IMR-90 (cell line): ENCODE measurements around the gene ARSJ. TPM values are rescaled to one million over a fixed set of nuclear protein-coding genes. Genes with fewer than 3 reads are reported as not detected.
A peak's percentile ranks its signal among the peaks of the same experiment; 100 is the strongest.

Experiments
- ATAC-seq: fragments of 200-7000 bp; cut with Tn5 transposase; 2 replicates; pipeline ENCODE4 v1.9.1; 2020; ENCODE audit warnings: low read depth, mild to moderate bottlenecking, moderate library complexity
- BruUV-seq: library from RNA; stranded (reverse); fragments of 400-500 nt; replicated peaks from 2 replicates; lab custom pipeline; 2021; lab: Mats Ljungman, UMichigan
- CTCF ChIA-PET: fragments of 300-600 bp; formaldehyde crosslinking; extraction: SDS; loops from one replicate; lab custom pipeline; 2021; ENCODE audit warnings: antibody characterized with exemption; lab: Yijun Ruan, JAX
- POLR2A ChIA-PET: fragments of 300-600 bp; sonication (Branson Sonifier 250); formaldehyde crosslinking; loops from one replicate; lab custom pipeline; 2022; ENCODE audit warnings: antibody characterized with exemption; ENCODE audit not compliant: unreplicated experiment; lab: Charles Lee
- DNase-seq: peaks from one replicate; pipeline ENCODE4 v3.0.0; 2013
- H2AFZ ChIP-seq: replicated peaks from 2 replicates; pipeline ENCODE3; 2013; ENCODE audit warnings: low read length, mild to moderate bottlenecking; ENCODE audit not compliant: poor library complexity
- H2AK5ac ChIP-seq: 2 replicates; pipeline ENCODE4 v1.6.1; 2013; ENCODE audit warnings: low read depth, low read length, inconsistent platforms
- H2AK9ac ChIP-seq: replicated peaks from 2 replicates; pipeline ENCODE3; 2013; ENCODE audit warnings: mild to moderate bottlenecking, low read depth, low read length, moderate library complexity; ENCODE audit not compliant: poor library complexity
- H2BK120ac ChIP-seq: 2 replicates; pipeline ENCODE4 v1.6.1; 2013; ENCODE audit warnings: low read depth, low read length, inconsistent platforms
- H2BK15ac ChIP-seq: 3 replicates; pipeline ENCODE4 v1.6.1; 2013; ENCODE audit warnings: low read depth, low read length, inconsistent platforms
- H2BK20ac ChIP-seq: 2 replicates; pipeline ENCODE4 v1.6.1; 2013; ENCODE audit warnings: low read depth, mild to moderate bottlenecking, inconsistent platforms, low read length, moderate library complexity
- H2BK5ac ChIP-seq: 2 replicates; pipeline ENCODE4 v1.6.1; 2013; ENCODE audit warnings: mild to moderate bottlenecking, low read depth, low read length, inconsistent platforms; ENCODE audit not compliant: poor library complexity, severe bottlenecking
- H3K14ac ChIP-seq: replicated peaks from 2 replicates; pipeline ENCODE4 v1.6.1; 2013; ENCODE audit warnings: low read depth, low read length, inconsistent platforms
- H3K18ac ChIP-seq: 2 replicates; pipeline ENCODE4 v1.6.1; 2013; ENCODE audit warnings: low read depth, low read length, control low read depth
- H3K23ac ChIP-seq: 2 replicates; pipeline ENCODE4 v1.6.1; 2013; ENCODE audit warnings: low read depth, low read length, inconsistent platforms
- H3K27ac ChIP-seq: 2 replicates; pipeline ENCODE4 v1.5.1; 2013; ENCODE audit warnings: mild to moderate bottlenecking, control low read depth, low read length; ENCODE audit not compliant: insufficient read depth
- H3K27me3 ChIP-seq: 2 replicates; pipeline ENCODE4 v1.6.1; 2013; ENCODE audit warnings: low read length; ENCODE audit not compliant: control insufficient read depth, insufficient read depth
- H3K36me3 ChIP-seq: 2 replicates; pipeline ENCODE4 v1.6.1; 2013; ENCODE audit warnings: low read length, mixed read lengths; ENCODE audit not compliant: control insufficient read depth, insufficient read depth
- H3K4ac ChIP-seq: 2 replicates; pipeline ENCODE4 v1.6.1; 2013; ENCODE audit warnings: low read depth, low read length, inconsistent platforms
- H3K4me1 ChIP-seq: 2 replicates; pipeline ENCODE4 v1.6.1; 2013; ENCODE audit warnings: low read length, mixed read lengths; ENCODE audit not compliant: control insufficient read depth, insufficient read depth
- H3K4me2 ChIP-seq: 2 replicates; pipeline ENCODE4 v1.6.1; 2013; ENCODE audit warnings: low read depth, mild to moderate bottlenecking, control low read depth, low read length, moderate library complexity
- H3K4me3 ChIP-seq: 2 replicates; pipeline ENCODE4 v1.5.1; 2013; ENCODE audit warnings: low read depth, mild to moderate bottlenecking, control low read depth, low read length, moderate library complexity; ENCODE audit not compliant: insufficient read depth
- H3K56ac ChIP-seq: 2 replicates; pipeline ENCODE4 v1.6.1; 2013; ENCODE audit warnings: low read length, inconsistent platforms; ENCODE audit not compliant: insufficient read depth; ENCODE audit errors: extremely low read depth
- H3K79me1 ChIP-seq, 2 experiments: 2 replicates each; pipeline ENCODE4 v1.6.1; 2013; ENCODE audit warnings: low read length in 2 of 2, inconsistent platforms in 1 of 2, low read depth in 1 of 2
- H3K9ac ChIP-seq: 2 replicates; pipeline ENCODE4 v1.6.1; 2013; ENCODE audit warnings: low read depth, low read length, control low read depth
- H3K9me1 ChIP-seq: 2 replicates; pipeline ENCODE4 v1.6.1; 2013; ENCODE audit warnings: low read length, inconsistent platforms; ENCODE audit not compliant: insufficient read depth
- H3K9me3 ChIP-seq: 2 replicates; pipeline ENCODE4 v1.6.1; 2013; ENCODE audit warnings: low read length; ENCODE audit not compliant: control insufficient read depth, insufficient read depth
- H4K20me1 ChIP-seq: 2 replicates; pipeline ENCODE4 v1.6.1; 2013; ENCODE audit warnings: low read length, inconsistent platforms; ENCODE audit not compliant: insufficient read depth
- H4K5ac ChIP-seq: 2 replicates; pipeline ENCODE4 v1.6.1; 2013; ENCODE audit warnings: mild to moderate bottlenecking, low read depth, low read length, control low read depth
- H4K8ac ChIP-seq, 2 experiments: 2 replicates each; pipeline ENCODE4 v1.6.1; 2013; ENCODE audit warnings: low read depth in 2 of 2, low read length in 2 of 2, control low read depth in 1 of 2, inconsistent platforms in 1 of 2
- H4K91ac ChIP-seq: 2 replicates; pipeline ENCODE4 v1.6.1; 2013; ENCODE audit warnings: low read depth, low read length, inconsistent platforms; ENCODE audit not compliant: insufficient read depth
- BHLHE40 ChIP-seq: fragments of 150-350 bp; IDR thresholded peaks from 2 replicates; pipeline ENCODE4 v1.6.1; 2016; ENCODE audit warnings: mild to moderate bottlenecking, low read depth, low read length
- FOS ChIP-seq: fragments of 150-350 bp; IDR thresholded peaks from 2 replicates; pipeline ENCODE4 v1.6.1; 2016; ENCODE audit warnings: low read depth, low read length
- MAZ ChIP-seq: IDR thresholded peaks from 2 replicates; pipeline ENCODE4 v1.6.1; 2012; ENCODE audit warnings: low read depth, mild to moderate bottlenecking, low read length, improper control_type of control experiment, moderate library complexity, borderline replicate concordance
- MXI1 ChIP-seq: IDR thresholded peaks from 2 replicates; pipeline ENCODE4 v1.6.1; 2012; ENCODE audit warnings: low read depth, mild to moderate bottlenecking, low read length, moderate library complexity, borderline replicate concordance
- POLR2A ChIP-seq: IDR thresholded peaks from 2 replicates; pipeline ENCODE4 v1.6.1; 2012; ENCODE audit warnings: mild to moderate bottlenecking, low read depth, low read length
- USF2 ChIP-seq: fragments of 150-350 bp; IDR thresholded peaks from 2 replicates; pipeline ENCODE4 v1.6.1; 2017; ENCODE audit warnings: mild to moderate bottlenecking, antibody characterized with exemption, low read length, low read depth
- WGBS, 2 experiments: methylation state at CpG; one replicate each; pipeline versions ENCODE4 v1.1.5 to v1.1.7; 2013; ENCODE audit warnings: missing lambda C conversion rate in 2 of 2; ENCODE audit not compliant: insufficient read length in 1 of 2; ENCODE audit errors: extremely low coverage in 2 of 2; 5-methylcytosine and 5-hydroxymethylcytosine counted together
- dilution Hi-C: fragments of 300-500 bp; cut with HindIII; formaldehyde crosslinking; loops from one replicate; pipeline ENCODE4 v1.14.3; 2018; ENCODE audit warnings: low sequenced_read_pairs; ENCODE audit not compliant: unreplicated experiment
- in situ Hi-C: fragments of 300-500 bp; cut with MboI; formaldehyde crosslinking; loops from 3 replicates; pipeline ENCODE4 v1.14.3; 2019; ENCODE audit warnings: low sequenced_read_pairs, inconsistent platforms, mixed read lengths
- intact Hi-C: fragments of 100-400 bp; cut with micrococcal nuclease; formaldehyde crosslinking; loops from 2 replicates; pipeline ENCODE4 v1.10.0; 2022
- polyA plus RNA-seq, 3 experiments: library from polyadenylated mRNA; depleted of rRNA; stranded (reverse); fragments of >200 nt; gene quantifications; 2 replicates each; pipeline ENCODE4 v1.2.3, GENCODE V29; 2012; ENCODE audit warnings: low replicate concordance in 1 of 3
- total RNA-seq: library from RNA; depleted of rRNA; stranded (reverse); fragments of >200 nt; gene quantifications from 2 replicates; pipeline ENCODE4 v1.2.3, GENCODE V29; 2012

Gene ARSJ
- total and polyA plus RNA-seq, 2 of the 4 experiments (the other 2 are of a cell fraction): 47.7 to 143 TPM

- Histone ChIP-seq H4K91ac (peak overlapping the region; percentile 91), H3K9me3 (no peaks in the 10 kb centered on the region), H4K8ac (peak overlapping the region in 1 of 2 experiments; percentile 89; a peak in 3 of 4 replicates), H4K20me1 (no peaks in the 10 kb centered on the region), H2AK9ac (no peak overlapping the region), H3K27me3 (no peaks in the 10 kb centered on the region), H3K4ac (peak overlapping the region; percentile 90; the same call in 1 of the 2 replicates), H2BK20ac (peak overlapping the region; percentile 89), H3K56ac (peak overlapping the region; percentile 94), H2BK120ac (peak overlapping the region; percentile 75), H3K79me1 (peaks cover 20 to 42% of the 10 kb centered on the region in 2 experiments), H3K4me2 (peak overlapping the region; percentile 83), H2AK5ac (peak overlapping the region; percentile 49), H3K18ac (peak overlapping the region; percentile 89), H4K5ac (peak overlapping the region; percentile 83), H3K14ac (peak overlapping the region; percentile 70; the same call in 1 of the 2 replicates), H2BK15ac (peak overlapping the region; percentile 61; the same call in 2 of the 3 replicates), H2BK5ac (peak overlapping the region; percentile 99), H3K9ac (peak overlapping the region; percentile 73), H3K36me3 (peaks cover 8% of the 10 kb centered on the region), H3K27ac (peak overlapping the region; percentile 91), H3K9me1 (peaks cover 12% of the 10 kb centered on the region), H3K4me1 (peaks cover 13% of the 10 kb centered on the region), H2AFZ (no peak overlapping the region), H3K23ac (peak overlapping the region; percentile 11; the same call in 1 of the 2 replicates), H3K4me3 (no peak overlapping the region)
- POLR2A ChIA-PET: no interaction called here
- no TSS peak for BruUV-seq
- WGBS, 2 experiments: no CpG with 5 or more reads among the region's 8 CpGs
- TF ChIP-seq POLR2A (peak; percentile 48; the same call in 1 of the 2 replicates), FOS (peak; percentile 99), BHLHE40 (peak; percentile 83), USF2 (no peak), MAZ (no peak), MXI1 (no peak)
- in situ Hi-C loops (no loop called here), intact Hi-C loops (loop anchor here (2.0 to 5.0 kb wide), 2 partner anchors 18 to 197 kb away; partner anchors contain the start of gene CAMK2D), dilution Hi-C loops (no loop called here)
- peak; percentile 97 for DNase-seq
- CTCF ChIA-PET: interaction anchor here (0.8 to 1.6 kb wide), 3 partner anchors 9 to 198 kb away, joined by 3 to 4 read pairs (median 3); no protein-coding TSS in a partner anchor
- ATAC-seq: peak; percentile 82
Observed at GRCh38 chr4:113958766-113959538, 20.5 kb downstream of the ARSJ start.
